ENCODE measurements around the gene DHX15. TPM values are rescaled to one million over a fixed set of nuclear protein-coding genes. Genes with fewer than 3 reads are reported as not detected.

The DHX15 gene
- polyA plus RNA-seq, 4 donors: 170 to 267 (median 245) TPM

GRCh38 chr4:24495388-24495787 is 89.0 kb downstream of the DHX15 start:
- no peak for DNase-seq (ENCODE audit: low read depth in 4 of 4, low spot score in 3 of 4)

- DNase-seq (ENCODE audit: low read depth in 4 of 4, low spot score in 3 of 4): peak in 1 of 4 donors; percentile 32
Measured at GRCh38 chr4:24489870-24490269, 94.5 kb downstream of the DHX15 start.

- peak in 1 of 4 donors; percentile 44 for DNase-seq (ENCODE audit: low read depth in 4 of 4, low spot score in 3 of 4)
Measured at GRCh38 chr4:24488399-24489164, 95.8 kb downstream of the DHX15 start.

GRCh38 chr4:24482871-24483270 is 101.5 kb downstream of the DHX15 start:
- DNase-seq (ENCODE audit: low read depth in 4 of 4, low spot score in 3 of 4): no peak

- peak in 2 of 4 donors; percentile 53 to 73 for DNase-seq (ENCODE audit: low read depth in 4 of 4, low spot score in 3 of 4)
Measured at GRCh38 chr4:24477919-24478318, 106.4 kb downstream of the DHX15 start.

Other genes with a start within 250 kb of the DHX15 start
- 10 to 100 TPM in 3 of 4 donors, 1 to 10 TPM in 1; 8.2 to 33.7 (median 12.9) TPM for gene SOD3, start 211.0 kb upstream of the DHX15 start, polyA plus RNA-seq (ENCODE audit: insufficient read length in 4 of 4)